Smooth muscle cell (in vitro differentiated cells): ENCODE measurements around the gene FOXP3. TPM values are rescaled to one million over a fixed set of nuclear protein-coding genes. Genes with fewer than 3 reads are reported as not detected.

ENCODE experiments used
- DNase-seq: peaks from one replicate; lab custom pipeline; 2025; ENCODE audit not compliant: unreplicated experiment; lab: John Stamatoyannopoulos, UW
- H2AFZ ChIP-seq: fragments of 200-600 bp; sonication (generic); 2 replicates; pipeline ENCODE4 v1.6.0; 2016; ENCODE audit warnings: antibody characterized with exemption, low read depth, mild to moderate bottlenecking
- H3F3A ChIP-seq: fragments of 200-600 bp; sonication (generic); 2 replicates; pipeline ENCODE4 v1.6.0; 2017; ENCODE audit warnings: antibody characterized with exemption, low read depth
- H3K27ac ChIP-seq: fragments of 200-600 bp; sonication (generic); 2 replicates; pipeline ENCODE4 v1.5.1; 2016; ENCODE audit warnings: low read depth, mild to moderate bottlenecking
- H3K27me3 ChIP-seq: fragments of 200-600 bp; sonication (generic); 2 replicates; pipeline ENCODE4 v1.6.1; 2016; ENCODE audit warnings: low read depth, mild to moderate bottlenecking
- H3K36me3 ChIP-seq: fragments of 200-600 bp; sonication (generic); 2 replicates; pipeline ENCODE4 v1.5.1; 2016; ENCODE audit warnings: low read depth
- H3K4me1 ChIP-seq: fragments of 200-600 bp; sonication (generic); 2 replicates; pipeline ENCODE4 v1.5.1; 2016; ENCODE audit warnings: low read depth
- H3K4me2 ChIP-seq: fragments of 200-600 bp; sonication (generic); 2 replicates; pipeline ENCODE4 v1.6.0; 2016; ENCODE audit warnings: mild to moderate bottlenecking
- H3K4me3 ChIP-seq: fragments of 200-600 bp; sonication (generic); 2 replicates; pipeline ENCODE4 v1.5.1; 2016; ENCODE audit warnings: mild to moderate bottlenecking
- H3K79me2 ChIP-seq: fragments of 200-600 bp; sonication (generic); 2 replicates; pipeline ENCODE4 v1.6.0; 2016; ENCODE audit warnings: low read depth, mild to moderate bottlenecking
- H3K9ac ChIP-seq: fragments of 200-600 bp; sonication (generic); 2 replicates; pipeline ENCODE4 v1.6.0; 2016; ENCODE audit warnings: low read depth
- H3K9me3 ChIP-seq: fragments of 200-600 bp; sonication (generic); replicated peaks from 2 replicates; pipeline ENCODE4 v1.5.1; 2016; ENCODE audit warnings: low read depth
- H4K20me1 ChIP-seq: fragments of 200-600 bp; sonication (generic); 2 replicates; pipeline ENCODE4 v1.6.0; 2016; ENCODE audit warnings: low read depth
- CTCF ChIP-seq: fragments of 200-600 bp; sonication (generic); IDR thresholded peaks from 2 replicates; pipeline ENCODE4 v1.5.1; 2017; ENCODE audit warnings: borderline replicate concordance, mild to moderate bottlenecking, antibody characterized with exemption; ENCODE audit not compliant: insufficient read depth, poor library complexity, severe bottlenecking
- WGBS: methylation state at CpG from one replicate; pipeline ENCODE4 v1.1.7; 2016; ENCODE audit warnings: low lambda C conversion rate; 5-methylcytosine and 5-hydroxymethylcytosine counted together
- polyA plus RNA-seq: library from polyadenylated mRNA; unstranded; fragments of >200 nt; fragmentation: Nextera tagmentation; extraction: Ambion mirVana; gene quantifications from 2 replicates; pipeline ENCODE4 v1.2.1, GENCODE V29; 2016
- total RNA-seq: library from RNA; depleted of rRNA; stranded (reverse); fragments of >200 nt; gene quantifications from 2 replicates; pipeline ENCODE4 v1.2.3, GENCODE V29; 2014

FOXP3 gene
- total and polyA plus RNA-seq, 2 experiments from 2014 or later: not detected

GRCh38 chrX:49249071-49249470 lies 15.4 kb downstream of the FOXP3 start:
- 87% methylated on average over 6 of the region's 6 CpGs for WGBS
- Histone ChIP-seq H3K4me2 (no peak overlapping the region), H3K27ac (no peak overlapping the region), H3K9me3 (no peaks in the 10 kb centered on the region), H3K79me2 (no peaks in the 10 kb centered on the region), H2AFZ (no peak overlapping the region), H4K20me1 (no peaks in the 10 kb centered on the region), H3K4me3 (no peak overlapping the region), H3K9ac (no peak overlapping the region), H3K4me1 (no peaks in the 10 kb centered on the region), H3K36me3 (no peaks in the 10 kb centered on the region), H3F3A (no peaks in the 10 kb centered on the region), H3K27me3 (no peaks in the 10 kb centered on the region)
- no peak for TF ChIP-seq CTCF
- no peak for DNase-seq

DNA sequence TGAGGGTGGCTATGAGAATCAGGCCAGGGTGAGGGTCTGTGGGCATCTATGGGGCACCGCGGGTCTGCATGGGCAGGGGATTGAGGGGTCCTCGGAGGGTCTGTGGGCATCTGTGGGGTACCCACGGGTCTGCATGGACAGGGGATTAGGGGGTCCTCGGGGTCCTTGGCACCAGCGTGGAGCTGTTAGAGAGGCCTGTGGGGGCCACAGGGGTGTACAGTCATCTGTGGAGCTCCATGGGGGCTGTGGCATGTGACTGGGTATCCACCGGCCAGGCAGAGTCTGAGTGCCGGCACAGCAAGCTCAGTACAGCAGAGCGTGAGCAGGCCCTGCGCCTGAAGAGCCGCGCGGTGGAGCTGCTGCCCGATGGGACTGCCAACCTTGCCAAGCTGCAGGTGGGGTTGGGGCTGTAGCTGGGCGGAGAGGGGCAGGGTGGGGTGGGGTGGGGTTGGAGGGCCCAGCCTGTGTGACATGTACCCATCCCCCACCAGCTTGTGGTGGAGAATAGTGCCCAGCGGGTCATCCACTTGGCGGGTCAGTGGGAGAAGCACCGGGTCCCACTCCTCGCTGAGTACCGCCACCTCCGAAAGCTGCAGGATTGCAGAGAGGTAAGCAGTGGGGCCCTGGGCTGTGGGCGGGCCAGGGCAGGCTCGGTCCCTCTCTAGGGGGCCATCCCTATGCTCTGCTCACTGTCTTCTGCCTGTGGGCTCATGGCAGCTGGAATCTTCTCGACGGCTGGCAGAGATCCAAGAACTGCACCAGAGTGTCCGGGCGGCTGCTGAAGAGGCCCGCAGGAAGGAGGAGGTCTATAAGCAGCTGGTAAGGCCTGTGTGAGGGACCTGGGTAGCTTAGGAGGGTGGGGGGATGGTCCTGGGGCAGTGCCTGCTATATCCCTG lies 16.3 kb downstream of the FOXP3 start:
- Histone ChIP-seq H3K9ac (no peak overlapping the region), H3K27me3 (no peaks in the 10 kb centered on the region)
- TF ChIP-seq CTCF: no peak

DNA sequence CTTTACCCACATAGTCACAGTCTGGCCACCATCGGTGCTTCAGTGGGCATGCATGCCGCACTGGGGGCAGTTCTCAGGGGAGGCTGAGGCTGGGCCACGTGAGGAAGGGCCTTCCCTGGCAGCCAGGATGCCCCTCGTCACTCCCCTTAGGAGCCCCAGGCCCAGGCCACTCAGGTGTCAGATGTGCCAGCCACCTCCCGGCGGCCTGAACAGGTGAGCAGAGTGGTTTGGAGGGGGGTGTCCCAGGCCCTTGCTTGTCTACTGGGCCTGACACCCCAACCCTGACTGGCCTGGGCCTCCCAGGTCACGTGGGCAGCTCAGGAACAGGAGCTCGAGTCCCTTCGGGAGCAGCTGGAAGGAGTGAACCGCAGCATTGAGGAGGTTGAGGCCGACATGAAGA lies 17.2 kb downstream of the FOXP3 start:
- Histone ChIP-seq H3K4me1 (no peaks in the 10 kb centered on the region), H3K79me2 (no peaks in the 10 kb centered on the region), H3K27me3 (no peaks in the 10 kb centered on the region), H3K36me3 (no peaks in the 10 kb centered on the region), H3K9me3 (no peaks in the 10 kb centered on the region), H3F3A (no peaks in the 10 kb centered on the region), H4K20me1 (no peaks in the 10 kb centered on the region), H3K9ac (no peak overlapping the region), H2AFZ (no peak overlapping the region), H3K4me2 (no peak overlapping the region), H3K27ac (no peak overlapping the region), H3K4me3 (no peak overlapping the region)
- 88% methylated on average over 11 of the region's 11 CpGs for WGBS
- no peak for DNase-seq
- TF ChIP-seq CTCF: no peak

More for the DNA sequence above, 16.3 kb downstream of the FOXP3 start:
- Histone ChIP-seq H3K27ac (no peak overlapping the region), H3F3A (no peaks in the 10 kb centered on the region), H3K4me3 (no peak overlapping the region), H2AFZ (no peak overlapping the region), H3K79me2 (no peaks in the 10 kb centered on the region), H3K9me3 (no peaks in the 10 kb centered on the region), H3K4me2 (no peak overlapping the region), H4K20me1 (no peaks in the 10 kb centered on the region), H3K36me3 (no peaks in the 10 kb centered on the region), H3K4me1 (no peaks in the 10 kb centered on the region)
- WGBS: 94% methylated on average over 25 of the region's 28 CpGs
- no peak for DNase-seq

GRCh38 chrX:49246541-49246940 lies 18.0 kb downstream of the FOXP3 start:
- WGBS: 95% methylated on average over 10 of the region's 10 CpGs
- no peak for TF ChIP-seq CTCF
- H3K4me1 ChIP-seq: no peaks in the 10 kb centered on the region
- H3K9me3 ChIP-seq: no peaks in the 10 kb centered on the region
- H4K20me1 ChIP-seq: no peaks in the 10 kb centered on the region
- H3K4me2 ChIP-seq: no peak overlapping the region
- no peak overlapping the region for H3K9ac ChIP-seq
- no peak overlapping the region for H3K4me3 ChIP-seq
- no peaks in the 10 kb centered on the region for H3K36me3 ChIP-seq
- DNase-seq: no peak
- H3K27ac ChIP-seq: no peak overlapping the region
- no peak overlapping the region for H2AFZ ChIP-seq
- H3K79me2 ChIP-seq: no peaks in the 10 kb centered on the region
- H3F3A ChIP-seq: no peaks in the 10 kb centered on the region
- H3K27me3 ChIP-seq: no peaks in the 10 kb centered on the region
